ENCODE data around the gene AMIGO3.

DNA sequence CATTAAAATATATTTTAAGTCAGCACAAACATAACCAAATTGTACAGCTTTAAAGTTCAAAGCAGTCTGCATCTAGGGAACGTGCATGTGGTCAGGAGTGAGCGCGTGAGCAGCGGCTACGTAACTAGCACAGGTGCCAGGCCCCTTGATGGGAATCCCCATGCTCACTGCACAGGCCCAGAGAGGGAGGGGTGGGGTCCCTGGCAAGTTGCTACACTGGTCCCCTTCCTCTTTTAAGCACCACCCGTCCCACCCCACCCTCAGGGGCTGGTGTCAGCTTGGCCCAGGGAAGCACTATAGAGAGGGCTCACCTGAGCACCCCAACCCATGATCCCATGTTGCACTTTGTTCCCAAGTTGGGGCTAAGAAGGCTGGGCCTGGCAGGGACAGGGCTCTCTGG is 5.1 kb upstream of the AMIGO3 start:
- TF ChIP-seq, protein P1, sequence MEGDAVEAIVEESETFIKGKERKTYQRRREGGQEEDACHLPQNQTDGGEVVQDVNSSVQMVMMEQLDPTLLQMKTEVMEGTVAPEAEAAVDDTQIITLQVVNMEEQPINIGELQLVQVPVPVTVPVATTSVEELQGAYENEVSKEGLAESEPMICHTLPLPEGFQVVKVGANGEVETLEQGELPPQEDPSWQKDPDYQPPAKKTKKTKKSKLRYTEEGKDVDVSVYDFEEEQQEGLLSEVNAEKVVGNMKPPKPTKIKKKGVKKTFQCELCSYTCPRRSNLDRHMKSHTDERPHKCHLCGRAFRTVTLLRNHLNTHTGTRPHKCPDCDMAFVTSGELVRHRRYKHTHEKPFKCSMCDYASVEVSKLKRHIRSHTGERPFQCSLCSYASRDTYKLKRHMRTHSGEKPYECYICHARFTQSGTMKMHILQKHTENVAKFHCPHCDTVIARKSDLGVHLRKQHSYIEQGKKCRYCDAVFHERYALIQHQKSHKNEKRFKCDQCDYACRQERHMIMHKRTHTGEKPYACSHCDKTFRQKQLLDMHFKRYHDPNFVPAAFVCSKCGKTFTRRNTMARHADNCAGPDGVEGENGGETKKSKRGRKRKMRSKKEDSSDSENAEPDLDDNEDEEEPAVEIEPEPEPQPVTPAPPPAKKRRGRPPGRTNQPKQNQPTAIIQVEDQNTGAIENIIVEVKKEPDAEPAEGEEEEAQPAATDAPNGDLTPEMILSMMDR (IDR thresholded peaks at IDR 0.05): no peak
- TF ChIP-seq EZH2 (IDR thresholded peaks at IDR 0.05; ENCODE audit: borderline replicate concordance, insufficient read depth, low read depth, low read length, poor library complexity, severe bottlenecking): no peak

Measured in B cell (primary cell).